Uterus (tissue), 4 donors: ENCODE results near the gene SRGAP1. TPM values are rescaled to one million over a fixed set of nuclear protein-coding genes. Genes with fewer than 3 reads are reported as not detected.

Experiments
- DNase-seq, 2 donors: peaks; one replicate each; pipeline ENCODE4 v3.0.0-alpha.2; 2019 to 2020
- H3K27ac ChIP-seq, 2 donors: fragments of 200-600 bp; sonication (generic); 1 replicate in 1 of 2; 2 replicates in 1 of 2; pipeline ENCODE4 v1.5.1; 2016 to 2018
- H3K27me3 ChIP-seq, 2 donors: fragments of 200-600 bp; sonication (generic); one replicate each; pipeline ENCODE4 v1.5.1; 2018 to 2019; ENCODE audit warnings: control low read depth in 1 of 2
- H3K36me3 ChIP-seq, 2 donors: fragments of 200-600 bp; sonication (generic); one replicate each; pipeline ENCODE4 v1.5.1; 2019; ENCODE audit warnings: control low read depth in 1 of 2
- H3K4me1 ChIP-seq, 2 donors: fragments of 200-600 bp; sonication (generic); one replicate each; pipeline ENCODE4 v1.5.1; 2018 to 2019; ENCODE audit warnings: control low read depth in 1 of 2
- H3K4me3 ChIP-seq, 2 donors: fragments of 200-600 bp; sonication (generic); 1 replicate in 1 of 2; 2 replicates in 1 of 2; pipeline ENCODE4 v1.5.1; 2018 to 2019; ENCODE audit warnings: mild to moderate bottlenecking in 1 of 2
- H3K9me3 ChIP-seq, 2 donors: fragments of 200-600 bp; sonication (generic); one replicate each; pipeline ENCODE4 v1.5.1; 2019; ENCODE audit warnings: control low read depth in 1 of 2
- CTCF ChIP-seq, 4 experiments: fragments of 200-600 bp in 2 of 4; fragments of 450-650 bp in 2 of 4; sonication (generic) in 2 of 4; IDR thresholded peaks; one replicate each; pipeline ENCODE4 v1.5.1; 2016 to 2019; ENCODE audit warnings: antibody characterized with exemption in 4 of 4, mild to moderate bottlenecking in 2 of 4, moderate library complexity in 1 of 4
- POLR2A ChIP-seq, 2 donors: fragments of 450-650 bp; IDR thresholded peaks; one replicate each; pipeline ENCODE4 v1.6.1; 2016; ENCODE audit warnings: antibody characterized with exemption in 2 of 2, mild to moderate bottlenecking in 1 of 2, moderate library complexity in 1 of 2
- intact Hi-C: fragments of 100-400 bp; cut with DNase I; formaldehyde crosslinking; loops from one replicate; pipeline ENCODE4 v1.15.1; 2023; ENCODE audit warnings: low total_unique reads
- total RNA-seq, 4 donors: library from RNA; depleted of rRNA in 3 of 4; stranded (reverse); fragments of >200 nt in 3 of 4; gene quantifications; one replicate each; pipeline versions ENCODE4 v1.1.0 to v1.2.4, GENCODE V29; 2014 to 2023
- donor health status: DM: yes; HTN: yes; CAD: no.

Gene SRGAP1
- total RNA-seq, 4 donors from 2014 or later, result 10.0 to 23.0 (median 14.8) TPM

- intact Hi-C loops, result no loop called here
- Histone ChIP-seq H3K4me1 (no peaks in the 10 kb centered on the region), H3K27me3 (no peaks in the 10 kb centered on the region), H3K36me3 (no peaks in the 10 kb centered on the region), H3K9me3 (no peaks in the 10 kb centered on the region), H3K4me3 (no peak overlapping the region), H3K27ac (no peak overlapping the region)
- TF ChIP-seq CTCF (IDR thresholded peaks at IDR 0.05) (no peak), POLR2A (IDR thresholded peaks at IDR 0.05) (no peak)
- DNase-seq, result no peak
These were observed 61.0 kb downstream of the SRGAP1 start for GRCh38 chr12:63905544-63905943.

GRCh38 chr12:63906876-63907275, 62.4 kb downstream of the SRGAP1 start:
- no peaks in the 10 kb centered on the region for H3K9me3 ChIP-seq
- no peak overlapping the region for H3K4me3 ChIP-seq
- H3K4me1 ChIP-seq, result no peaks in the 10 kb centered on the region
- H3K27me3 ChIP-seq, result no peaks in the 10 kb centered on the region
- no peak for TF ChIP-seq POLR2A (IDR thresholded peaks at IDR 0.05)
- no peak for TF ChIP-seq CTCF (IDR thresholded peaks at IDR 0.05)
- H3K27ac ChIP-seq, result no peak overlapping the region
- intact Hi-C loops, result no loop called here
- no peaks in the 10 kb centered on the region for H3K36me3 ChIP-seq
- no peak for DNase-seq

GRCh38 chr12:63907561-63907960, 63.1 kb downstream of the SRGAP1 start:
- H3K36me3 ChIP-seq, result no peaks in the 10 kb centered on the region
- intact Hi-C loops, result no loop called here
- no peaks in the 10 kb centered on the region for H3K4me1 ChIP-seq
- no peak for DNase-seq
- no peaks in the 10 kb centered on the region for H3K27me3 ChIP-seq
- TF ChIP-seq POLR2A (IDR thresholded peaks at IDR 0.05) (no peak), CTCF (IDR thresholded peaks at IDR 0.05) (no peak)
- no peaks in the 10 kb centered on the region for H3K9me3 ChIP-seq
- no peak overlapping the region for H3K4me3 ChIP-seq
- no peak overlapping the region for H3K27ac ChIP-seq

DNA sequence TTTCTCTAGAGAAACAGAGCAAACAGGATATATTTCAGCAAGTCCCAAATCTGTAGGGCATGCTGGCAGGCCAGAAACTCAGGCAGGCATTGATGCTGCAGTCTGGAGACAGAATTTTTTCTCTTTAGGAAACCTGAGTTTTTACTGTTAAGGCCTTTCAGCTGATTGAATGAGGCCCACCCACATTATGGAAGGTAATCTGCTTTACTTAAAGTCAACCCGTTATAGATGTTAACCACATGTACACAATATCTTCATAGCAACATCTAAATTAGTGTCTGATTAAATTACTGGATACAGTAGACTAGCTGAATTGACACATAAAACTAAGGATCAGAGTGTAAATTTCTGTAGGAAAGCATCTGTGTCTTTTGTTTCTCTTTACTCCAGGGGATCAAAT, 65.2 kb downstream of the SRGAP1 start:
- Histone ChIP-seq H3K4me1 (peaks cover 0 to 1% of the 10 kb centered on the region in 2 donors), H3K4me3 (no peak overlapping the region), H3K27ac (no peak overlapping the region), H3K9me3 (no peaks in the 10 kb centered on the region), H3K27me3 (no peaks in the 10 kb centered on the region), H3K36me3 (no peaks in the 10 kb centered on the region)
- no peak for DNase-seq
- intact Hi-C loops, result no loop called here
- TF ChIP-seq POLR2A (IDR thresholded peaks at IDR 0.05) (no peak), CTCF (IDR thresholded peaks at IDR 0.05) (no peak)

DNA sequence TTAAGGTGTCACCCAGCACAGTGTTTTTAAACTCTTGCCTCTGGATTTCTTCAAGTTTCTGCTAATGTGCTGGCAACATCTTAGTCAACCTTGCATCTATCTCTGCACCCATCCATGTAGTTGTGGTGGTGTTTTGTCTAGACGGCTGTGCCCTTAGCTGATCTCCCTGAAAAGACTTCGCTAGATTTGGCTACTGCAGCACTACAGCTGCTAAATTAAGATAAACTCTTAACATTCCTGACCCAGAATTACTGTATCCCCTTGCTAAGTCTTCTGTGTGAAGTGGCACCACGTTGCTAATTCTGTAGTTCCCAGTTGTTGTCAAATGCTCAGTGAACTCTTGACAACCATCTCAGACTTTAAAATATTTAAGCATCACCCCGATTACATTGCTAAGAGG, 66.8 kb downstream of the SRGAP1 start:
- intact Hi-C loops, result no loop called here
- no peak overlapping the region for H3K4me3 ChIP-seq
- no peak for TF ChIP-seq POLR2A (IDR thresholded peaks at IDR 0.05)
- TF ChIP-seq CTCF (IDR thresholded peaks at IDR 0.05), result no peak
- H3K9me3 ChIP-seq, result no peaks in the 10 kb centered on the region
- H3K4me1 ChIP-seq, result peaks cover 4 to 9% of the 10 kb centered on the region in 2 donors
- H3K27ac ChIP-seq, result no peak overlapping the region
- no peaks in the 10 kb centered on the region for H3K36me3 ChIP-seq
- no peak for DNase-seq
- no peaks in the 10 kb centered on the region for H3K27me3 ChIP-seq
